ENCODE data around the gene RSAD1.

The RSAD1 gene

GRCh38 chr17:50478391-50479381 lies at the start of gene RSAD1:
RSAD1 (plus strand) TSS chr17:50478860; CDS start chr17:50478885, 25 bp downstream.
- DNase-seq = peak; percentile 63 to 81 (median 70)

GRCh38 chr17:50429793-50430192 lies 48.9 kb upstream of the RSAD1 start:
- DNase-seq = no peak

GRCh38 chr17:50430821-50431618 lies 47.6 kb upstream of the RSAD1 start:
- DNase-seq = no peak

GRCh38 chr17:50432125-50432762 lies 46.4 kb upstream of the RSAD1 start:
- DNase-seq = no peak

GRCh38 chr17:50437409-50437808 lies 41.3 kb upstream of the RSAD1 start:
- DNase-seq = no peak

- no peak for DNase-seq
Measured at GRCh38 chr17:50439008-50439407, 39.7 kb upstream of the RSAD1 start.

- no peak for DNase-seq
Measured at GRCh38 chr17:50440172-50440837, 38.4 kb upstream of the RSAD1 start.

- DNase-seq = no peak
Measured at GRCh38 chr17:50440838-50441829, 37.5 kb upstream of the RSAD1 start.

GRCh38 chr17:50443505-50443974 lies 35.1 kb upstream of the RSAD1 start:
- no peak for DNase-seq

GRCh38 chr17:50444841-50445715 lies 33.6 kb upstream of the RSAD1 start:
- DNase-seq = no peak

- no peak for DNase-seq
Measured at GRCh38 chr17:50445730-50446325, 32.8 kb upstream of the RSAD1 start.

- no peak for DNase-seq
Measured at GRCh38 chr17:50447870-50448595, 30.6 kb upstream of the RSAD1 start.

GRCh38 chr17:50448643-50449042 lies 30.0 kb upstream of the RSAD1 start:
- no peak for DNase-seq

- DNase-seq = no peak
Measured at GRCh38 chr17:50451943-50452629, 26.6 kb upstream of the RSAD1 start.

- no peak for DNase-seq
Measured at GRCh38 chr17:50452630-50453300, 25.9 kb upstream of the RSAD1 start.

- DNase-seq = no peak
Measured at GRCh38 chr17:50453901-50454300, 24.8 kb upstream of the RSAD1 start.

- no peak for DNase-seq
Measured at GRCh38 chr17:50457621-50458020, 21.0 kb upstream of the RSAD1 start.

GRCh38 chr17:50458270-50458669 lies 20.4 kb upstream of the RSAD1 start:
- no peak for DNase-seq
